Tibial artery (tissue), 4 donors: ENCODE data around the gene TMPRSS13.
A peak's percentile ranks its signal among the peaks of the same experiment; 100 is the strongest.

Experiments used
- DNase-seq, 2 donors: peaks; one replicate each; pipeline ENCODE4 v3.0.0-alpha.2; 2019
- H3K27ac ChIP-seq, 2 donors: fragments of 200-600 bp; sonication (generic) in 1 of 2; 1 replicate in 1 of 2; 2 replicates in 1 of 2; pipeline ENCODE4 v1.5.1; 2018 to 2019; ENCODE audit warnings: mild to moderate bottlenecking in 1 of 2
- H3K27me3 ChIP-seq, 2 donors: fragments of 200-600 bp; sonication (generic) in 1 of 2; one replicate each; pipeline versions ENCODE4 v1.5.1 to v1.6.0; 2016 to 2019
- H3K36me3 ChIP-seq, 3 donors: fragments of 200-600 bp; sonication (generic) in 2 of 3; one replicate each; pipeline ENCODE4 v1.5.1; 2016 to 2019; ENCODE audit warnings: mild to moderate bottlenecking in 2 of 3
- H3K4me1 ChIP-seq, 4 donors: fragments of 200-600 bp; sonication (generic) in 2 of 4; 1 replicate in 3 of 4; 2 replicates in 1 of 4; pipeline ENCODE4 v1.5.1; 2016 to 2019
- H3K4me3 ChIP-seq, 2 donors: fragments of 200-600 bp; sonication (generic) in 1 of 2; 1 replicate in 1 of 2; 2 replicates in 1 of 2; pipeline ENCODE4 v1.5.1; 2018 to 2019; ENCODE audit warnings: mild to moderate bottlenecking in 2 of 2
- H3K9me3 ChIP-seq, 3 donors: fragments of 200-600 bp; sonication (generic) in 1 of 3; one replicate each; pipeline ENCODE4 v1.5.1; 2016 to 2019
- intact Hi-C: fragments of 100-400 bp; cut with DNase I; formaldehyde crosslinking; loops from one replicate; pipeline ENCODE4 v1.15.0; 2023; ENCODE audit warnings: low total_unique reads
- TF ChIP-seq, protein P1 (sequence below), 2 experiments: fragments of 200-600 bp in 1 of 2; fragments of 450-650 bp in 1 of 2; IDR thresholded peaks; one replicate each; pipeline ENCODE4 v1.5.1; 2017 to 2019; ENCODE audit warnings: antibody characterized with exemption in 2 of 2, mild to moderate bottlenecking in 1 of 2, moderate library complexity in 1 of 2

The TMPRSS13 gene

DNA sequence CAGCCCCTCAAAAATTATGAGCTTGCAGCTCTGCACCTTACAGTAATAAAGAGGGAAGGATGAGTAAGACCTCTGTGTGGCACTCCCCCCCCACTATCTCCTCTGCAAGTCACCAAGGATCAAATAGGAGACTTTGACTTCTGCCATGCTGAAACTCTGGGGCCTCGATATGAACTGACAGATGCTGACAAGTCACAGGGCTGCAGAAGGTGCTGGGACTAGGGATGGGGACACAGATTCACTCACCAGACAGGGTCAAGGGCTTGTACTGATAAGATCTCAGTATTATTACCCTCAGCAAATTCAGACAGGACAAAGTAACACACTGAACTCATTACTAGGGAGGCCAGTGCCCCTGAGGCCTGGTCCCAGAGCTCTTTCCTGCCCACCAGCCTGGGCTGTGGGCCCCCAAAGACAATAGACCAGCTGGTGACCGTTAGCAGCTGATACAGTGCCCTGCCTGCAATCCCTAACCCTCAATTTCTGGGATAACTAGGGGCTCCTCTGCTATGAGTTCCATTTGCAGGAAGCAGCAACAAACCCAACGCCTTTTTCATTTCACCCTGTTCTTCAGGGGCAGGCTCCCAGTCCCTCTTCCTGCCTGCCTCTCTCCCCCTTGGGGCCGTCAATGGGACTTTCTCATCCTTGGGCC is 20.1 kb downstream of the TMPRSS13 start:
- TF ChIP-seq, protein P1, sequence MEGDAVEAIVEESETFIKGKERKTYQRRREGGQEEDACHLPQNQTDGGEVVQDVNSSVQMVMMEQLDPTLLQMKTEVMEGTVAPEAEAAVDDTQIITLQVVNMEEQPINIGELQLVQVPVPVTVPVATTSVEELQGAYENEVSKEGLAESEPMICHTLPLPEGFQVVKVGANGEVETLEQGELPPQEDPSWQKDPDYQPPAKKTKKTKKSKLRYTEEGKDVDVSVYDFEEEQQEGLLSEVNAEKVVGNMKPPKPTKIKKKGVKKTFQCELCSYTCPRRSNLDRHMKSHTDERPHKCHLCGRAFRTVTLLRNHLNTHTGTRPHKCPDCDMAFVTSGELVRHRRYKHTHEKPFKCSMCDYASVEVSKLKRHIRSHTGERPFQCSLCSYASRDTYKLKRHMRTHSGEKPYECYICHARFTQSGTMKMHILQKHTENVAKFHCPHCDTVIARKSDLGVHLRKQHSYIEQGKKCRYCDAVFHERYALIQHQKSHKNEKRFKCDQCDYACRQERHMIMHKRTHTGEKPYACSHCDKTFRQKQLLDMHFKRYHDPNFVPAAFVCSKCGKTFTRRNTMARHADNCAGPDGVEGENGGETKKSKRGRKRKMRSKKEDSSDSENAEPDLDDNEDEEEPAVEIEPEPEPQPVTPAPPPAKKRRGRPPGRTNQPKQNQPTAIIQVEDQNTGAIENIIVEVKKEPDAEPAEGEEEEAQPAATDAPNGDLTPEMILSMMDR (IDR thresholded peaks at IDR 0.05), result no peak
- intact Hi-C loops, result no loop called here
- Histone ChIP-seq H3K36me3 (peaks cover 0 to 8% (median 0%) of the 10 kb centered on the region in 3 donors), H3K4me3 (no peak overlapping the region), H3K27ac (no peak overlapping the region), H3K4me1 (peaks cover 0 to 8% (median 0%) of the 10 kb centered on the region in 4 donors), H3K9me3 (no peaks in the 10 kb centered on the region), H3K27me3 (peaks cover 0 to 8% of the 10 kb centered on the region in 2 donors)
- peak in 1 of 2 donors; percentile 11 for DNase-seq

DNA sequence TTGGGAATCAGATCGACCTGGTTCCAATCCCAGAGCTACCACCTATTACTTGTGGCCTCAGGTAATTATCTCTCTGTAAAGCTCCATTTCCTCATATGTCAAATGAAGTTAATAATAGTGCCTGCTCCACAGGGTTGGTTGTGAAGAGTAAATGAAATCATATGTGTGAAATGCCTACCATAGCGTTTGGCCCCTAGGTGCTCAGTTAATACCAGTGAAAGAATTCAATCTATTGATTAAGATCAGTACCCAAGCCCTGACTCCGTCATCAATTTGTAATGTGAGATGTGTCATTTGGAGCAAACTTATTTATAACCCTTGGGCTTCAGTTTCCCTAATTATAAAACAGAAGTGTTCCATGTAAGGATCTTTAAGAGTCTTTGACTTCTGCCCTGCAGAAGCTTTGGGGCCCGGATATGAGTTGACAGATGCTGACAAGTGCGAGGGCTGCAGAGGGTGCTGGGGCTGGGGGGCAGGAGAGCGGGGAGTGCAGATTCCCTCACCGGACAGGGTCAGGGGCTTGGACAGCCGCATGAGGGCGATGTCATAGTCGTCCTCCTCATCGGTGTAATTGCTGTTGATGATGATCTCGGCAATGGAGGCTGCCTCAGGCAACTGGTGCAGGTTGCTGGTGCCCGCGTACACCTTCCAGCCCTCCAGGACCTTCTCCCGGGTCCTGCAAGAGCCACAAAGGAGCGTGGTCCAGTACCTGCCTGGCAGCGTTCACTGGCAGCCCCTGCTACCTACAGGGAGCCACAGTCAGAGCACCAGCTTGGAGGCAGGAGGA is 20.9 kb downstream of the TMPRSS13 start:
- Histone ChIP-seq H3K27me3 (peaks cover 0 to 12% of the 10 kb centered on the region in 2 donors), H3K4me1 (peaks cover 0 to 8% (median 0%) of the 10 kb centered on the region in 4 donors), H3K4me3 (no peak overlapping the region), H3K27ac (no peak overlapping the region), H3K36me3 (peaks cover 0 to under 1% (median 0%) of the 10 kb centered on the region in 3 donors), H3K9me3 (no peaks in the 10 kb centered on the region)
- peak in 1 of 2 donors; percentile 50 for DNase-seq
- intact Hi-C loops, result no loop called here
- TF ChIP-seq, protein P1 (IDR thresholded peaks at IDR 0.05), result no peak

DNA sequence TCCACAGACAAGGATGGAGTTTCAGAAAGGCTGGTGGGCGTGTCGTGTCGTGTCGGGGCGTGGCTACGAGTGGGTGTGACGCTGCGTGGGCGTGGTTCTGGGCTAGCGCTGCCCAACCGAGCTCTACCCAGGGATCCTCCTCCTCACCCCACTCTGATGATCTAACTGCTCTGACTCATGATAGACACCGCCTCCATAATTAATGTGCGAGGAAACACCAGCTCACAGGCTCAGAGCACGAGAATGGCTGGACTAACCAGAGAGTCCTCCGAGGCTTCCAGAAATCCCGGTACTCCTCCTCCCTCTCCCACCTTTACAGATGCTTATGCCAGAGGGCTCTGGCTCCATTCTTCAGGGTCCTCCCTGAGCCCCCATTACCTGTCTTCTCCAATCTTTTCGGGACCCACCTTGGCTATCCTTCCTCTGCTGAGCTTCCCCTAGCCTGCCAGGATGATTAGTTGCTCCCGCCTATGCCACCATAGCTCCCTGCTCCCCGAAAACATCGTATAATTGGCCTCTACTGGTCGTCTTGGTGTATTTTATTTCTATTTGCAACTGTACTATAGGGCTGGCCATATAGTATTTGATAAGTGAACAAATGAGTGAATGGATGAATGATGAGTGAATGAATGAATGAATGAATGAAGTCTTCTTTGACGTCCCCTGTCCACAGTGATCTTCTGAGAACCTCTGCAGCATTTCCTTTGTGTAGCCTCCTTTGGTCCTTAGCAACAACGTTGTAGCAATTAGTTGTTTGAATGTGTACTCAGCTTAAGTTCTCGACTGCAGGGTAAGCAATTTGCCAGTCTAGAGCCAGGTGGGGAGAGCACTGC is 21.7 kb downstream of the TMPRSS13 start:
- TF ChIP-seq, protein P1 (IDR thresholded peaks at IDR 0.05), result no peak
- Histone ChIP-seq H3K36me3 (no peaks in the 10 kb centered on the region), H3K4me1 (peaks cover 0 to 8% (median 0%) of the 10 kb centered on the region in 4 donors), H3K9me3 (no peaks in the 10 kb centered on the region), H3K27me3 (peaks cover 0 to 8% of the 10 kb centered on the region in 2 donors), H3K27ac (no peak overlapping the region), H3K4me3 (no peak overlapping the region)
- peak; percentile 77 to 82 for DNase-seq
- intact Hi-C loops, result no loop called here

DNA sequence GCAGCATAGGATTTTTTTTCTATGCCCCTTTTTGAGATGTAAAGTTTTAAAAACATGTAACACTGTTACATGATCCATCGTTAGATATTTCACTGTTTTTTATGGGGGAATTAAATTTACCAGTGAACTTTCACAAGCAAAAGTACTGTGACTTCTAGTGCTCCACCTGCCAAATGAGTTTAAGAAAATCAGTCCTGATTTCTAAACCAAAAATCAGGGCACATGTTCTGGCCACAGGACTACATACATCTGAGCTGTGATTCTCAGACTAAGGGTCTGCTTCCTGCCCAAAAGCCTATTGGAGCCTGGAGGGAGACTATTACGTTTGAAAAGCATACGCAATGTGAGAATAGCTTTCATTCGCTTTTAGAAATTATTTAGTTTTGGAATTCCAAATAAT is 22.5 kb downstream of the TMPRSS13 start:
- H3K4me1 ChIP-seq, result peaks cover 0 to 8% (median 0%) of the 10 kb centered on the region in 4 donors
- TF ChIP-seq, protein P1 (IDR thresholded peaks at IDR 0.05), result no peak
- intact Hi-C loops, result no loop called here
- H3K27ac ChIP-seq, result no peak overlapping the region
- peaks cover 0 to 8% of the 10 kb centered on the region in 2 donors for H3K27me3 ChIP-seq
- no peak for DNase-seq
- no peaks in the 10 kb centered on the region for H3K9me3 ChIP-seq
- no peaks in the 10 kb centered on the region for H3K36me3 ChIP-seq
- H3K4me3 ChIP-seq, result no peak overlapping the region

DNA sequence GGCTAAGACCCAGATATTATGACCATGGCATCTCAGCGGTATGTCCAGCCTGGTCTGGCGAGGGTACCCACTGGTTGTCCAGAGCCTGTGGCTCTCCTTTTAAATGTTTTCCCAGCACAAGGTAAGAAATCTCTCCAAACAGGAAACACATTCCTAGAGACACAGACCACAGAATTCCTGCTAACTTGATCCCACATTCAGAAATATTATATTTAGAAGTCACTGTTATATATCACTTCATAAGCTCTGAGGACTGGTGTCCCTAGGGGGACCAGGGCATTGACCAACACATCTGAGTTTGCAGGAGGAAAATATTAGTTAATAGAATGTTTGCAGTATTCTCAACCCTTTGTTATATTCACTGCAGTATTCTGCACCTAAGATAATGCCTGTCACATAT is 23.1 kb downstream of the TMPRSS13 start:
- Histone ChIP-seq H3K4me3 (no peak overlapping the region), H3K27me3 (peaks cover 0 to 6% of the 10 kb centered on the region in 2 donors), H3K36me3 (no peaks in the 10 kb centered on the region), H3K4me1 (peaks cover 0 to 8% (median 0%) of the 10 kb centered on the region in 4 donors), H3K27ac (no peak overlapping the region), H3K9me3 (no peaks in the 10 kb centered on the region)
- TF ChIP-seq, protein P1 (IDR thresholded peaks at IDR 0.05), result no peak
- intact Hi-C loops, result no loop called here
- DNase-seq, result no peak
